ENCODE results near the gene SEC11C. TPM values are rescaled to one million over a fixed set of nuclear protein-coding genes. Genes with fewer than 3 reads are reported as not detected.

The SEC11C gene
- total RNA-seq, 1 donor from 2014 or later, result 5.2 TPM

DNA sequence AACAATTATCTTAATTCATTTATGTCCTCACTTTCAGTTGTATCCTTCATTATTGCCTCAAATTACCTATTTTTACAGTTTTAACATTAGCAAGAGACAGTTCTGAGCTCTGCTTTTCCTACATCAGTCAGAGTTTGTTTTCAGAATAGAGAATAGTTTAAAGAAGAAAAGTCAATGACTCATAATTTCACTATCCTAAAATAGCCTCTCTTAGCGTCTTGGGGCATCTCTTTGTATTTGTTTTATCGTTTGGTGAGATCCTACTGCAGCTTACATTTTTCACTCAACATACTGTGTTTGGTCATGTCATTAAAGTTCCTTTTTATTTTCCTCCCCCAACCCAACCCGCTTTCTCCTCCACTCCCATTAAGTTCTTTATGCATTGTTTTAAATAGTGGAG lies 3.8 kb downstream of the SEC11C start:
- Histone ChIP-seq H3K4me1 (ENCODE audit: control insufficient read depth in 3 of 3, insufficient read depth in 3 of 3, low read length in 3 of 3) (peaks cover 8 to 13% (median 11%) of the 10 kb centered on the region in 3 donors), H3K27ac (ENCODE audit: low read depth, low read length) (no peak overlapping the region), H3K36me3 (ENCODE audit: control insufficient read depth in 3 of 3, insufficient read depth in 3 of 3, low read length in 3 of 3) (no peaks in the 10 kb centered on the region), H3K9ac (ENCODE audit: low read depth in 1 of 3, low read length in 3 of 3) (no peak overlapping the region), H3K9me3 (ENCODE audit: control insufficient read depth in 3 of 3, low read length in 3 of 3) (no peaks in the 10 kb centered on the region), H3K27me3 (ENCODE audit: control insufficient read depth in 3 of 3, insufficient read depth in 3 of 3, low read length in 3 of 3) (no peaks in the 10 kb centered on the region), H3K4me3 (ENCODE audit: low read length in 3 of 3) (no peak overlapping the region)

DNA sequence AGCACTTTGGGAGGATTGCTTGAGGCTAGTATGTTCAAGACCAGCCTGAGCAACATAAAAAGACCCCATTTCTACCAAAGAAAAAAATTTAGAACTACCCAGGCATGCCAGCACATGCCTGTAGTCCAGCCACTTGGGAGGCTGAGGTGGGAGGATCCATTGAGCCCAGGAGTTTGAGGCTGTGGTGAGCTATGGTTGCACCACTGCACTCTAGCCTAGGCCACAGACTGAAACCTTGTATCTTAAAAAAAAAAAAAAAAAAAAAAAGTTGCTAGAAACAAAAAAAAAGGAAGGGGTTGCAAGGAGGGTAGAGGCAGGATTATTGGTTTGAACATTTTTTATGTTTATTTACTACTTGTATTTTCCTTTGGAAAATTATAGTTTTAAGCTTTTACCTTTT lies 4.8 kb downstream of the SEC11C start:
- H3K9me3 ChIP-seq (ENCODE audit: control insufficient read depth in 3 of 3, low read length in 3 of 3), result no peaks in the 10 kb centered on the region
- H3K27me3 ChIP-seq (ENCODE audit: control insufficient read depth in 3 of 3, insufficient read depth in 3 of 3, low read length in 3 of 3), result no peaks in the 10 kb centered on the region
- H3K4me3 ChIP-seq (ENCODE audit: low read length in 3 of 3), result no peak overlapping the region
- peaks cover 0 to 2% (median 0%) of the 10 kb centered on the region in 3 donors for H3K36me3 ChIP-seq (ENCODE audit: control insufficient read depth in 3 of 3, insufficient read depth in 3 of 3, low read length in 3 of 3)
- H3K4me1 ChIP-seq (ENCODE audit: control insufficient read depth in 3 of 3, insufficient read depth in 3 of 3, low read length in 3 of 3), result peaks cover 8 to 13% (median 11%) of the 10 kb centered on the region in 3 donors
- H3K9ac ChIP-seq (ENCODE audit: low read depth in 1 of 3, low read length in 3 of 3), result no peak overlapping the region
- no peak overlapping the region for H3K27ac ChIP-seq (ENCODE audit: low read depth, low read length)

DNA sequence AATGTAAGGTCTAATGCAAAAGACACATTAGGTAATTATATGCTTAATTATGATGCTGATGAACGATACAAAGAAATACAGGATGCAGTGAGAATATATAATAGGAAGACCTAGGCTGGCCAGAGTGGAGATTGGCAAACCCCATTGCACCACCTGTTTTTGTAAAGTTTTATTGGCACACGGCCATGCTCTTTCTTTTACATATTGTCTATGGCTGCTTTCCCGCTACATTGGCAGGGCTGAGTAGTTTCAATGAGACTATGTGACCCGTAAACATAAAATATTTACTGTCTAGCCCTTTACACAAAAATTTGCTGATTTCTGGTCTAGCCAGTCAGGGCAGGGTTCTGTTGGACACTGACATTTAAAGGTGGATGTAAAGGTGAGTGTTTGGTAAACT lies 5.4 kb downstream of the SEC11C start:
- Histone ChIP-seq H3K36me3 (ENCODE audit: control insufficient read depth in 3 of 3, insufficient read depth in 3 of 3, low read length in 3 of 3) (peaks cover 0 to 2% (median under 1%) of the 10 kb centered on the region in 3 donors), H3K27me3 (ENCODE audit: control insufficient read depth in 3 of 3, insufficient read depth in 3 of 3, low read length in 3 of 3) (no peaks in the 10 kb centered on the region), H3K4me1 (ENCODE audit: control insufficient read depth in 3 of 3, insufficient read depth in 3 of 3, low read length in 3 of 3) (peaks cover 8 to 11% (median 10%) of the 10 kb centered on the region in 3 donors), H3K9ac (ENCODE audit: low read depth in 1 of 3, low read length in 3 of 3) (no peak overlapping the region), H3K9me3 (ENCODE audit: control insufficient read depth in 3 of 3, low read length in 3 of 3) (no peaks in the 10 kb centered on the region), H3K27ac (ENCODE audit: low read depth, low read length) (no peak overlapping the region), H3K4me3 (ENCODE audit: low read length in 3 of 3) (no peak overlapping the region)

DNA sequence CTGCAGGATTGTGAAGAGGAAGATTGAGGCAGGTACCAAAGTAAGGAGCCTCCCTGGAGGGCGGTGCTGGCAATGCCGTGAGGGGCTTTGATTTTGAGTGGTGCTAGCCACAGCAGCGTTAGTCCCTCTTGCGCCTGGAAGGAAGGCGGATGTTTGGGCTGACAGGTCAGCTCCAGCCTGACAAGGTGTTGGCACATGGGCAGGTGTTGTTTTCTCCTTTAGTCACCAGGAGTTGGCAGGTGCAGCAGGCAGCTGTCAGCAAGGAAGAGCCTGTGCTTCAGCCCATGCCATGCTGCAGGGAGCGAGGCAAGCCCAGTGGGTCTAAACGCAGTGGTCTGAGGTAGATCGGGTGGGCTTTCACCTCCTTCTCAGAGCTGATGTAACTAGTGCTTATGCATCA lies 8.5 kb downstream of the SEC11C start:
- no peak overlapping the region for H3K9ac ChIP-seq (ENCODE audit: low read depth in 1 of 3, low read length in 3 of 3)
- H3K9me3 ChIP-seq (ENCODE audit: control insufficient read depth in 3 of 3, low read length in 3 of 3), result no peaks in the 10 kb centered on the region
- no peak overlapping the region for H3K4me3 ChIP-seq (ENCODE audit: low read length in 3 of 3)
- H3K27me3 ChIP-seq (ENCODE audit: control insufficient read depth in 3 of 3, insufficient read depth in 3 of 3, low read length in 3 of 3), result no peaks in the 10 kb centered on the region
- peaks cover 0 to 3% (median 0%) of the 10 kb centered on the region in 3 donors for H3K4me1 ChIP-seq (ENCODE audit: control insufficient read depth in 3 of 3, insufficient read depth in 3 of 3, low read length in 3 of 3)
- peaks cover 4 to 12% (median 6%) of the 10 kb centered on the region in 3 donors for H3K36me3 ChIP-seq (ENCODE audit: control insufficient read depth in 3 of 3, insufficient read depth in 3 of 3, low read length in 3 of 3)
- H3K27ac ChIP-seq (ENCODE audit: low read depth, low read length), result no peak overlapping the region

DNA sequence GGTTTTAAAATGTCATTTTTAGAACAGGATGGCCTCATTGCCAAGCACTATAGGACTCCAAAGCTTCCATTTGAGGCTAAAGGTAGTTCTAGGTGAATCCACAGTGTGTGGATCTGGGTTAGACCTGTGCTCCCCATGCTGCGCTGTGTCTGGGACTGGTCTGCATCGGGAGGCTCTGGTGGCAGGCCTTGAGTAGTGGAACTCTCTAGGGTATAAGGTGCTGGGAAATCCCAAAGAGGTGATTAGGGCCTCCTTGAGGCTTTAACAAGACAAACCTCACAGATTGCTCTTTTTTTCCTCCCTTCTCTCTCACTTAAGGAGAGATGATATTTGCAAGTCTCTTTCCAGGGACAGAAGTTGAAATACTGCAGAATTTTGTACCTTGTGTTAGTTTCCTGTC lies 9.3 kb downstream of the SEC11C start:
- H3K4me1 ChIP-seq (ENCODE audit: control insufficient read depth in 3 of 3, insufficient read depth in 3 of 3, low read length in 3 of 3), result peaks cover 0 to 3% (median 0%) of the 10 kb centered on the region in 3 donors
- H3K9ac ChIP-seq (ENCODE audit: low read depth in 1 of 3, low read length in 3 of 3), result no peak overlapping the region
- no peak overlapping the region for H3K27ac ChIP-seq (ENCODE audit: low read depth, low read length)
- no peaks in the 10 kb centered on the region for H3K9me3 ChIP-seq (ENCODE audit: control insufficient read depth in 3 of 3, low read length in 3 of 3)
- H3K4me3 ChIP-seq (ENCODE audit: low read length in 3 of 3), result no peak overlapping the region
- H3K27me3 ChIP-seq (ENCODE audit: control insufficient read depth in 3 of 3, insufficient read depth in 3 of 3, low read length in 3 of 3), result no peaks in the 10 kb centered on the region
- peaks cover 4 to 15% (median 6%) of the 10 kb centered on the region in 3 donors for H3K36me3 ChIP-seq (ENCODE audit: control insufficient read depth in 3 of 3, insufficient read depth in 3 of 3, low read length in 3 of 3)

DNA sequence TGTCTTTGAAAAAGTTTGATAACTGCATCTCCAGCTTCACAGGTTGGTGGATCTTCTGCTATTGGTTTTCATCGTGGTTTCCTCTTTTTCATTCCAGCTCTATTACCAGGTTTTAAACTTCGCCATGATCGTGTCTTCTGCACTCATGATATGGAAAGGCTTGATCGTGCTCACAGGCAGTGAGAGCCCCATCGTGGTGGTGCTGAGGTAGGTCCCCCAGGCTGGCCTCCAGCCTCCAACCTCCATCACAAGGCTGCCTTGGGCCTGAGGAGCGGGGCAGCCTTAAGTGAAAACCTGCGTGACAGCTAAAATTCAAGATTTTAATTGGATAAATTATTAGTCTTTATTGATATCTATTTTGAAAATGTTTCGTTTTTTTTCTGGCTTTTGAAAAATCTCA lies 9.7 kb downstream of the SEC11C start:
- Histone ChIP-seq H3K9ac (ENCODE audit: low read depth in 1 of 3, low read length in 3 of 3) (no peak overlapping the region), H3K4me3 (ENCODE audit: low read length in 3 of 3) (no peak overlapping the region), H3K36me3 (ENCODE audit: control insufficient read depth in 3 of 3, insufficient read depth in 3 of 3, low read length in 3 of 3) (peaks cover 4 to 16% (median 6%) of the 10 kb centered on the region in 3 donors), H3K27me3 (ENCODE audit: control insufficient read depth in 3 of 3, insufficient read depth in 3 of 3, low read length in 3 of 3) (no peaks in the 10 kb centered on the region), H3K27ac (ENCODE audit: low read depth, low read length) (no peak overlapping the region), H3K9me3 (ENCODE audit: control insufficient read depth in 3 of 3, low read length in 3 of 3) (no peaks in the 10 kb centered on the region), H3K4me1 (ENCODE audit: control insufficient read depth in 3 of 3, insufficient read depth in 3 of 3, low read length in 3 of 3) (peaks cover 0 to 3% (median 0%) of the 10 kb centered on the region in 3 donors)

DNA sequence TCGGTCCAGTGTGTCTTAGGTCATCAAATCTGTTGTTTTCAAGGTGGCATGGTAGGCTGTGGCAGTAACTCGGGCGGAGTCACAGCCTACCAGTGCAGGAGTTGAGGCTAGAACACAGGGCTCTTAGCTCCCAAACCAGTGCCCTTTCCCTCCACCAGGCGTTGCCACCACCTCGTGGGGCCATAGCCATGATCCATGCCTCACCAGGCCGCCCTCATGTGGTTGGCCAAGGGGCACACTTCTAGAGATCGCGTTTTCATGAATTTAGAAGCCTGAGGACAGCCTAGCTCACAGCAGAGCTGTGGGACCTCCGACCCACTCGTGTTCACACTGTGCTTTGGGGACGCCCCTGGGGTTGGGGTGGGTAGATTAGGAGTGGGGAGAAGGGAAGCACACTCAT lies 10.6 kb downstream of the SEC11C start:
- H3K36me3 ChIP-seq (ENCODE audit: control insufficient read depth in 3 of 3, insufficient read depth in 3 of 3, low read length in 3 of 3), result peaks cover 4 to 16% (median 6%) of the 10 kb centered on the region in 3 donors
- H3K27ac ChIP-seq (ENCODE audit: low read depth, low read length), result no peak overlapping the region
- no peak overlapping the region for H3K4me3 ChIP-seq (ENCODE audit: low read length in 3 of 3)
- peaks cover 0 to 3% (median 0%) of the 10 kb centered on the region in 3 donors for H3K4me1 ChIP-seq (ENCODE audit: control insufficient read depth in 3 of 3, insufficient read depth in 3 of 3, low read length in 3 of 3)
- no peaks in the 10 kb centered on the region for H3K27me3 ChIP-seq (ENCODE audit: control insufficient read depth in 3 of 3, insufficient read depth in 3 of 3, low read length in 3 of 3)
- no peaks in the 10 kb centered on the region for H3K9me3 ChIP-seq (ENCODE audit: control insufficient read depth in 3 of 3, low read length in 3 of 3)
- no peak overlapping the region for H3K9ac ChIP-seq (ENCODE audit: low read depth in 1 of 3, low read length in 3 of 3)

DNA sequence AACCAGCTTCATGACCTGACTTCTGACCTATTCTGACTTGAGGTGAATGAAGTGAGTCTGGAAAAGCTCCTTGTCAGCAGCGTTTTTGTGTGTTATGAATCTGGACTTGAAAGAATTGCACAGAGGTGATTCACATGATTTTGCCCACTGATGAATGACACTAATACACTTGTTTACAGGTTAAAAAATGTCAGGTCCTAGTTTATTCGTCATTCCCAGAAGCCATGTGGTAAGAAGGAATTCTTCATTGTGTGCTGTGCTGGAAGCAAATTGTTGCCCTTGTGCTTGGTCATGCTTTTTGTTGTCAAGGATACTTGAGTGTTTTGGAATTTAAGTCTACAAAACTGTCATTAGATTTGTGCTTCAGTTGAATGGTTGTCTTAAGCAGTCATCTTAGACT lies 15.5 kb downstream of the SEC11C start:
- Histone ChIP-seq H3K9me3 (ENCODE audit: control insufficient read depth in 3 of 3, low read length in 3 of 3) (no peaks in the 10 kb centered on the region), H3K9ac (ENCODE audit: low read depth in 1 of 3, low read length in 3 of 3) (no peak overlapping the region), H3K36me3 (ENCODE audit: control insufficient read depth in 3 of 3, insufficient read depth in 3 of 3, low read length in 3 of 3) (peaks cover 4 to 15% (median 6%) of the 10 kb centered on the region in 3 donors), H3K27ac (ENCODE audit: low read depth, low read length) (no peak overlapping the region), H3K27me3 (ENCODE audit: control insufficient read depth in 3 of 3, insufficient read depth in 3 of 3, low read length in 3 of 3) (no peaks in the 10 kb centered on the region), H3K4me1 (ENCODE audit: control insufficient read depth in 3 of 3, insufficient read depth in 3 of 3, low read length in 3 of 3) (no peaks in the 10 kb centered on the region), H3K4me3 (ENCODE audit: low read length in 3 of 3) (no peak overlapping the region)

DNA sequence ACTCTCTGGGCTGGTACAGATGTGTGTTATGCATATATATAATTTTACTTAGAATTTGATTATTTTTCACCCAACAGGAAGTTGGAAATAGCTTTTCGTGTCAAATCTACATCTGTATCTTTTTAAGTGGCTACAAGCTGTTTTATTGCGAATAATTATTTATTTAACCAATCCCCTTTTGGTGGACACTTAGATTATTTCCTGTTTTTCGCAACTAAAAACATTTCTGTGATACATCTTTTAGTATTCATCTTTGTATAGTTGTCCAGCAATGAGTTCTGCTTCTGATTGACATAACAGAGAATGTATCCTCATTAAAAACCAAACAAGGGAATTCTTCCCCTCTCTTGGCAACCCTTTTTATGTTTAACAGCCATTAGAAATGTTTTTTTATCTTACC lies 16.6 kb downstream of the SEC11C start:
- Histone ChIP-seq H3K36me3 (ENCODE audit: control insufficient read depth in 3 of 3, insufficient read depth in 3 of 3, low read length in 3 of 3) (peaks cover 4 to 9% (median 5%) of the 10 kb centered on the region in 3 donors), H3K27ac (ENCODE audit: low read depth, low read length) (no peak overlapping the region), H3K4me3 (ENCODE audit: low read length in 3 of 3) (no peak overlapping the region), H3K4me1 (ENCODE audit: control insufficient read depth in 3 of 3, insufficient read depth in 3 of 3, low read length in 3 of 3) (no peaks in the 10 kb centered on the region), H3K9me3 (ENCODE audit: control insufficient read depth in 3 of 3, low read length in 3 of 3) (no peaks in the 10 kb centered on the region), H3K27me3 (ENCODE audit: control insufficient read depth in 3 of 3, insufficient read depth in 3 of 3, low read length in 3 of 3) (no peaks in the 10 kb centered on the region), H3K9ac (ENCODE audit: low read depth in 1 of 3, low read length in 3 of 3) (no peak overlapping the region)

DNA sequence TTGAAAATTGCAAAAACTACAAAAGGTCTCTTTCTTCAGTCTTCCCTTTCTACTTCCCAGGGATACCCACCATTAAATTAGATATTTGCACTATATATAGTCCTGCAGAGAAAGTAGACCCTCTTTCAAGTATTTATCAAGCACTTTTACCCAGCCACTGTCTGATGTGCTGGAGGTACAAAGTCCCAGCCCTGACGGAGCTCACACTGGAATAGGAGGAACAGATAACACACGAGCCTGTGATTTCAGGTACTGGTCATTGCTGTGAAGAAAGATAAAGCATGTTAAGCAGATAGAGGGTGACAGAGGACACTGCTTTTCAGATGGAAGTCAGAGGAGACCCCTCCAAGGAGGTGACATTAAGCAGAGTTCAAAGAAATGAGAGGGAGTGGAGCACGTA lies 19.6 kb downstream of the SEC11C start:
- Histone ChIP-seq H3K27me3 (ENCODE audit: control insufficient read depth in 3 of 3, insufficient read depth in 3 of 3, low read length in 3 of 3) (no peaks in the 10 kb centered on the region), H3K9me3 (ENCODE audit: control insufficient read depth in 3 of 3, low read length in 3 of 3) (no peaks in the 10 kb centered on the region), H3K27ac (ENCODE audit: low read depth, low read length) (no peak overlapping the region), H3K4me3 (ENCODE audit: low read length in 3 of 3) (no peak overlapping the region), H3K4me1 (ENCODE audit: control insufficient read depth in 3 of 3, insufficient read depth in 3 of 3, low read length in 3 of 3) (no peaks in the 10 kb centered on the region), H3K36me3 (ENCODE audit: control insufficient read depth in 3 of 3, insufficient read depth in 3 of 3, low read length in 3 of 3) (peaks cover 0 to 2% (median 0%) of the 10 kb centered on the region in 3 donors), H3K9ac (ENCODE audit: low read depth in 1 of 3, low read length in 3 of 3) (no peak overlapping the region)

All from skeletal muscle tissue (tissue), 4 donors.